ENCODE results near the gene IRF2BP2.

The IRF2BP2 gene

GRCh38 chr1:234634387-234634786 lies 24.4 kb upstream of the IRF2BP2 start:
- no peak for DNase-seq

GRCh38 chr1:234633246-234634003 lies 23.4 kb upstream of the IRF2BP2 start:
- DNase-seq: no peak

GRCh38 chr1:234632225-234632624 lies 22.2 kb upstream of the IRF2BP2 start:
- DNase-seq: no peak

- no peak for DNase-seq
Measured at GRCh38 chr1:234631721-234632125, 21.7 kb upstream of the IRF2BP2 start.

- no peak for DNase-seq
Measured at GRCh38 chr1:234629026-234629425, 19.0 kb upstream of the IRF2BP2 start.

GRCh38 chr1:234628089-234628488 lies 18.1 kb upstream of the IRF2BP2 start:
- no peak for DNase-seq

GRCh38 chr1:234627009-234627950 lies 17.3 kb upstream of the IRF2BP2 start:
- no peak for DNase-seq

GRCh38 chr1:234626391-234626790 lies 16.4 kb upstream of the IRF2BP2 start:
- DNase-seq: no peak

- DNase-seq: no peak
Measured at GRCh38 chr1:234624724-234625117, 14.7 kb upstream of the IRF2BP2 start.

- DNase-seq: no peak
Measured at GRCh38 chr1:234621657-234622335, 11.8 kb upstream of the IRF2BP2 start.

GRCh38 chr1:234621127-234621468 lies 11.1 kb upstream of the IRF2BP2 start:
- DNase-seq: no peak

- peak; percentile 77 to 79 for DNase-seq
Measured at GRCh38 chr1:234620272-234621126, 10.5 kb upstream of the IRF2BP2 start.

GRCh38 chr1:234619794-234620247 lies 9.8 kb upstream of the IRF2BP2 start:
- DNase-seq: peak in 1 of 2 donors; percentile 70

GRCh38 chr1:234619071-234619480 lies 9.1 kb upstream of the IRF2BP2 start:
- DNase-seq: peak in 1 of 2 donors; percentile 37

- DNase-seq: no peak
Measured at GRCh38 chr1:234618737-234619049, 8.7 kb upstream of the IRF2BP2 start.

- peak in 1 of 2 donors; percentile 35 for DNase-seq
Measured at GRCh38 chr1:234617986-234618736, 8.2 kb upstream of the IRF2BP2 start.

GRCh38 chr1:234617131-234617985 lies 7.4 kb upstream of the IRF2BP2 start:
- no peak for DNase-seq

- DNase-seq: no peak
Measured at GRCh38 chr1:234616644-234617043, 6.7 kb upstream of the IRF2BP2 start.

GRCh38 chr1:234614081-234614489 lies 4.1 kb upstream of the IRF2BP2 start:
- DNase-seq: no peak

GRCh38 chr1:234613128-234613875 lies 3.3 kb upstream of the IRF2BP2 start:
- DNase-seq: peak; percentile 87 to 95
